T follicular helper cell (primary cell): Measurements from ENCODE around the gene TTC7B.

ENCODE experiments used
- DNase-seq: peaks from one replicate; pipeline ENCODE4 v3.0.0-alpha.2; 2020; ENCODE audit warnings: low read depth

Gene TTC7B

DNA sequence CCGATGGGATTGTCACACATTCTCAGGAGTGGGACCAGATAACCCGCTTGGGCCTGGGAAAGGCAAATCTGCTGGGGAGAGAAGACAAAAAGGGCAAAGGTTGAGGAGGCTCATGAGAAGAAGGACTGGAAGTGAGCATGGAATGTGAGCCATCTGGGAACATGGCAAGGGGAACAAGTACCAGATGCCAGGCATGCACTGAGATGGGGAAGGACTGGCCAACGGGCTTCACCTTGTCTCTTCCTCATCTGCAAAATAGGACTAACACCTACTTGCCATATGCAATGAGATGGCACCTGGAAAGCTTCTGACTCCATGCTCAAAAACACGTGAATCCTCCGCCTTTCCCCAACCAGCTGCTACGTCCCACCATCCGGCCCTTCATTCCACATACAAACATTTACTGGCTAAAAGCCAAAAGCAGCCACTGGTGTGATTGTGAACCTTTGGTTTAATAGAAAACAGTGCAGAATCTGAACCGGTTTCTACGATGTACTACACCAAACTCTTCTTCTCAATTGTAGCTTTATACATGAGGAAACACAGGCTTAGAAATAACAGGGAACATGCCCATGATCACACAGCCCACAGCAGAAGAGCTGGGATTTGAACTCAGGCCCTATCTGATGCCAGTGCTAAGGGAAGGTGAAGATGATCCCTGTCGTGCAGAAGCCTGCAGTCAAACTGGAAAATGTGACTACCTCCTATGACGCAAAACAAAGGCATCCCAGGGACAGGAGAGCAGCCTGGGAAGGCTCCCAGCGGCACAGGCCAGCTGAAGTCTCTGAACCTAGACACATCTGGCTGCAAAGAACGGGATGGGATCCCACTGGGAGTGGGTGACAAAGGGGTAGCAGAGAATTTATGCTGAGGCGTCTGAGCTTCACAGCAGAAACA lies 112.1 kb downstream of the TTC7B start:
- DNase-seq: no peak

- DNase-seq: no peak
Measured at GRCh38 chr14:90700933-90701776, 115.1 kb downstream of the TTC7B start.

DNA sequence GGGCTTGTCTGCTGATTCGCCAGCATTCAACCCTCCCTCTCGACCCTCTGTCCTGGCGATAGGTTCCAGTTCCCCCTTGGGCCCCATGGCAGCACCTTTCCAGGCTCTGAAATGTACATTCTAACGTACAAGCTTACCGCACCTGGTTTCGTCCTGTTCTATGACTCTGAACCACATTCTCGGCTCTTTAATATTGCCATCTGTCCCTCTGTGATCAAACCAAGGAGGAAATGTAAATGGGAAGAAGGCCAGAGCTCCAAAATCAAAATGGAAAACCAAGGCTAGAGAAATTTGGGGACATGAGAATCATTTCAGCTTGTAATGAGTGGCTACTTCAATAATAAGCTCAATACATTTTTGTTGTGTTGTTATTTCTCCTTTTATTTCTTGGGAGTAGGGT lies 117.2 kb downstream of the TTC7B start:
- DNase-seq: no peak

GRCh38 chr14:90698379-90698869 lies 117.8 kb downstream of the TTC7B start:
- DNase-seq: no peak

GRCh38 chr14:90697577-90698206 lies 118.5 kb downstream of the TTC7B start:
- DNase-seq: peak; percentile 62

- no peak for DNase-seq
Measured at GRCh38 chr14:90697132-90697531, 119.1 kb downstream of the TTC7B start.

- no peak for DNase-seq
Measured at GRCh38 chr14:90696720-90697119, 119.5 kb downstream of the TTC7B start.

DNA sequence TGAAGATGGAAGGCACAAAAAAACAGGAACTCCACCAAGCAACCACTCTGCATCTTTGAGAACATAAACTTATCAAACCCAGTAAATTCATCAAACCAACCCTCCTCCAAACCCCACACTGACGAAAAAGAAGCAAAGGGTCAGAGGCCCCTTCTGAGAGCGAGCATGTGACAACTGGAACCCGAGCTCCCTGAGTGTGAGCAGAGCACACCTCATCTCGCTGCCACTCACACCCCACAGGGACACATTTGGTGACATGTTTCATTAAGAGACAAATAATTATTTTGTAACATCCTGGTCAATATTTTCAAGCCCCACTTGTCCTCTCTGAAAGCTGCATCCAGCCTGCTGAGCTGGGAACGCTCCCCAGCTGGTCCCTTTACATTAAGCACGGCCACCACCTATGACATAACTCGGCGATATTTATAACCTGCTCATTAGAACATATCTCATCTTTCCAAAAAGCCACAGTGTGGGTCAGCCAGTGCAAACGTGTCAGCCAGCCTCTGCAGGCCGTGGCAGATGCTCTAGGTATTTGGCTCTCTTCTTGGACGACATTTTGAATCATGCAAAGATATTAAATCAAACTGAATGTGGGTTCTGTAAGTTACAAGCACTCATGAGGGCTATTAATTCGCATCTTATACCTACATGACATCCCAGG lies 120.1 kb downstream of the TTC7B start:
- DNase-seq: no peak

GRCh38 chr14:90693413-90693812 lies 122.8 kb downstream of the TTC7B start:
- DNase-seq: no peak

DNA sequence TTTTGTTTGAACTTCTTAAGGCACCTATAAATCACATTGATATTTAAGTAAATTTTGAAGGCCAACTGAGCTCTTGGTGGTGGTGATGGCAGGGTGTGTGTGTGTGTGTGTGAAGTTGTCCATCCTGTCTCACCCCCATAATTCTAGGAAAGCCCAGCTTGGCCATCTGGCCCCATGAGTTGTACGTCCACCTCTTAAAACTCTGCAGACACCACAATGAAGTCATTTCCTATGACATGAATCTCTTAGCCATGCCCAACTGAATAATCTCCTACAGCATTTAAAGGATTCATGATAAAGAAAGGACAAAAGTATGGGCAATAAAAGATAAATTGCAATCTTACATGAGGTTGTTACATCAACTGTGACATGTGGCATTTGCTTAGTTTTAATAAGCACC lies 123.4 kb downstream of the TTC7B start:
- no peak for DNase-seq

GRCh38 chr14:90692061-90692460 lies 124.2 kb downstream of the TTC7B start:
- DNase-seq: no peak

DNA sequence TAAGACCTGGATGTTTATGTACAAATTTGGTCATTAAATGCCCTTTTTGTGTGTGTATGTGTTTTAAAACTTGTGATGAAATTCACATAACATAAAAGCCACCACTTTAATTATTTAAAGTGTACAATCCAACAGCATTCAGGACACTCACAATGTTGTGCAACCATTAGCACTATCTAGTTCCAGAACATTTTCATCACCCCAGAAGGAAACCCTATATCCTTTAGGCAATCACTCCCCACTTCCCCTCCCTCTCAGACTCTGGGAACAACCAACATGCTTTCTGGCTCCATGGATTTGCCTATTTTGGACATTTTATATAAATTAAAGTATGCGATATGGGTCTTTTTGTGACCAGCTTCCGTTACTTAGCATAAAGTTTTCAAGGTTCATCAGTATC lies 124.6 kb downstream of the TTC7B start:
- DNase-seq: no peak

DNA sequence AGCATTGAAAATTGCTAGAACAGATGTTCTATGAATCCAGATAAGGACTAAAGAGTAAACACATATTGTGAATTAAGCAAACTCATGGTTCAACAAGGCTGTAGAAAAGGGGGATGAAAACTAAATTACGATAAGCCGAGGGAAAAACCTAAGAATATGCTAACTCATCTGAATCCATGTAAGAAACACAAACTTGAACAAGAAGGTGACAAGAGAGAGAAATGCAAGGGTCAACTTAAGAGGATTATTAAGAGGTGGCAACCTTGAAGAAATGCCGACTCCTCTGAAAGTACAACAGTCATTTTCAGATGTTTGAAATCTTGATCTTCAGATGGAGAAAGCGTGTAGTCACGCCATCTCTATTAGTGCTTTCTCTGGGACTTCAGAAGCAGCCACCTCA lies 128.6 kb downstream of the TTC7B start:
- DNase-seq: no peak

GRCh38 chr14:90682615-90683014 lies 133.6 kb downstream of the TTC7B start:
- no peak for DNase-seq

- DNase-seq: no peak
Measured at GRCh38 chr14:90681929-90682328, 134.3 kb downstream of the TTC7B start.

DNA sequence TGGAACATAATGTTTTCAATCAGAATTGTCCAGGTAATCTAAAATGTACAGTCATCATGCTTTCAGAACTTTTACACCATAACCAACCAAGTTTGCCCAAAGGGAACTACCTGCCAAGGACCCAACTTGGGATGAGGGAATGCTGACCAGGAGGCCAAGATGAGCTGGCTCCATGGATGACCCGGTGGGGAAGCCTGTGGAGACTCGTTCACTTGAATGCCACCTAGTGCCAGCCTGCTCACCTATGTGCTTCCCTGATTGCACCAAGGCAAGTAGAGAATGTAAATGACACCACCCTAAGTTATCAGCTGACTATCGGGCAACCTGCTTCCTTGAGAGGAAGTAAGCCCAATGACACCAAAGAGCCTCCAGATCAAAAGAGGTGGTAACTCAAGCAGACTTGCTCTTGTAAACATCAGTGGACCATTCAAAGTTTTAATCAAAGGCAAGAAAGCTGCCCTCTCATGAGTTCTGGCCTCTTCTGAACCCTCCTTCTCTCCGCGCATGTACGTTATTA lies 137.3 kb downstream of the TTC7B start:
- DNase-seq: no peak

DNA sequence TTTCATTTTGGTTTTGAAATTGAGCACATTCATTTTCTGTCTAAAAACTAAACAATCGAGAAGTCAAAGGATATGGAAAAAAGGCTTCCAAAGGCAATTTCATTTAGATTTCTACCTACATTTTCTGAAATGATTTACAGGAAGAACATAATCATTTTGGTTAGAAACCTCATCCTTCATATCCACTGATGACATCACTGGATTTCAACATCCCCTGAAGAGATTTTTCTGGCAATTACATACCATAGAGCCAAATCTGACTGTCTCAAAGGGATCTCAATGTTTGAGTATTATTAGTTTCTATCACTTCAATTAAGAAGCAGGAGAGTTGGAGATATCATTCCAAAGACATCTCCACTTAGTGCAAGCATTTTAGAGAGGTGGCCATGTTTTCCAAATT lies 137.8 kb downstream of the TTC7B start:
- DNase-seq: no peak

- DNase-seq: no peak
Measured at GRCh38 chr14:90677484-90678050, 138.7 kb downstream of the TTC7B start.

- no peak for DNase-seq
Measured at GRCh38 chr14:90676912-90677311, 139.3 kb downstream of the TTC7B start.

GRCh38 chr14:90676356-90676755 lies 139.9 kb downstream of the TTC7B start:
- DNase-seq: no peak

DNA sequence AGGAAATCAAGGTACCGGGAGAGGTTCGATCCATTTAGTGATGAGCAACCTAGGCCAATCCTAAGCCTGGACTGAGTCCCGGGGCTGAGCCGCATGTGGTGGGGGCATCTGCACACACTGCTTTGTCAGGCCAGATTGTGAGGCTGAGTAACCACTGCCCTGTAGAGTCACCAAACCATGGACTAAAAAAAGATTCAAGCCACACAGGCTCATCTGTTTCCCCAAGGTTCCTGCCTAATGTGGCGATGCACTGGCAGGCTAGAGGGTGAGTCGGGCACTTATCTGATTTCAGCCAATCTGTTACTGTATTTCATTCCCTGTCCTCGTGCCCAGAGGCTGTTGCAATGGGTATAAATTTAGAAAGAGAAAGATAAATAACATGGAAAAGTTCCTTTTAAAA lies 140.8 kb downstream of the TTC7B start:
- DNase-seq: no peak
